ENCODE measurements around the gene MPO.
A peak's percentile ranks its signal among the peaks of the same experiment; 100 is the strongest.

MPO gene

DNA sequence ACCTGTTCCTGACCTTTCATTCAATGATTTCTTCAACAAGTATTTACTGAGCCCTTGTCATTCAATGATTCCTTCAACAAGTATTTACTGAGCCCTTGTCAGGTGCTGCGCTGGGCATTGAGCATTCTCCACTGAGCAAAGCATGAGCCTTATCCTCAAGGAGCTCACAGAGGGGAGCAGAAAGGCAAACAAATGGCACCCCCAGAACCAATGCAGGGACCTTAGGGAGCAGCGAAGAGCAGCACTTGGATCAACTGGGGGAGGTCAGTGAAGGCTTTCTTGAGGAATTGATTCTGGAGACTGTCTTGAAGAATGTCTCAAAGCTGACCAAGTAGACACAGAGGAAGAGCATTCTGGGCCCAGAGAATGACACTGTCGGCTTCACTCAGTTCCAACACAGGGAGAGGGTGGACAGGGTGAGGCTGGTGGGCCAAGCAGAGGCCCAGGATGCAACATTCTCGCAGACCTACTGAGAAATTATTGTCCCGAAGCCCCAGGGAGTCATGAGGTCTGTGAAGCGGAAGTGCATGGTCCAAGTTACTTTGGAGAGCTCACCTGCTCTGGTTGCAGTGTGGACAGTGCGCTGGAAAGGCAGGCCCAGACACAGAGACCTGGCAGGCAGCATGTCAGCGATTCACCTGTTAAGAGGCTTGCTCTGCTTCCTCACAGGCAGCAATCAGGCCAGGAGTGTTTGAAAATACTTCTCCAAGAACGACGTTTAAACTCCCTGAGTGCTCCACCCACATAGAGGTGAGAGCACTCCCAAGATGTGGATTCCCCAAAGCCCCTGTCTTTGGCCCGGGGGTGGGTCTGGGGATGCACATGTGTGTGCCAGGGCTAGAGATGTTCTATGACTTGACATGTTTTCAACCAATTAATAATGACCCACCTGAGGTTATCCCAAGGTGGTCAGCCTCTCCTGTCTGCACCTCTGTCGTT, 3.2 kb upstream of the MPO start:
- H3K4me3 ChIP-seq (ENCODE audit: low read depth, low read length): no peak overlapping the region

DNA sequence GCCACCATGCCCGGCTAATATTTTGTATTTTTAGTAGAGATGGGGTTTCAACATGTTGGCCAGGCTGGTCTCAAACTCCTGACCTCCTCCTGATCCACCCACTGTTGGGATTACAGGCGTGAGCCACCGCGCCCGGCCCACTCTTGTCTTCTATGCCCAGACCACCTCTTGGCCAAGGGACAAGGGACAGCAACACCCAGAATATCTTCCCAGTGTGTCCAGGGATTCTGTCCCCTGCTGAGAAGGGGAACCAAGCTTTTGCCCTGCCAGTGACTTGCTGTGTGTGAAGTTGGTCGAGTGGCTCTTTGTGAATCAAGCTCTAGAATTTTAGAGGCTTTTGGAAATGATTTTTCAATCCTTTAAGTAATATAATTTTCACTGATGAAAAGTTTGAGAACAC, 1.7 kb upstream of the MPO start:
- Histone ChIP-seq H3K27ac (ENCODE audit: low read depth, low read length) (no peak overlapping the region), H3K4me1 (ENCODE audit: control insufficient read depth, insufficient read depth, low read length, unreplicated experiment) (no peaks in the 10 kb centered on the region), H3K79me2 (ENCODE audit: control insufficient read depth, insufficient read depth, low read length, unreplicated experiment) (no peaks in the 10 kb centered on the region), H3K27me3 (ENCODE audit: insufficient read depth, low read length) (peaks cover 55% of the 10 kb centered on the region), H3K4me3 (ENCODE audit: low read depth, low read length) (no peak overlapping the region), H2AFZ (ENCODE audit: low read length, unreplicated experiment) (no peak overlapping the region), H3K36me3 (ENCODE audit: insufficient read depth, low read length) (no peaks in the 10 kb centered on the region)

More for the DNA sequence above, 3.2 kb upstream of the MPO start:
- Histone ChIP-seq H3K4me1 (ENCODE audit: control insufficient read depth, insufficient read depth, low read length, unreplicated experiment) (no peaks in the 10 kb centered on the region), H3K79me2 (ENCODE audit: control insufficient read depth, insufficient read depth, low read length, unreplicated experiment) (no peaks in the 10 kb centered on the region), H2AFZ (ENCODE audit: low read length, unreplicated experiment) (no peak overlapping the region), H3K36me3 (ENCODE audit: insufficient read depth, low read length) (no peaks in the 10 kb centered on the region), H3K27ac (ENCODE audit: low read depth, low read length) (no peak overlapping the region), H3K27me3 (ENCODE audit: insufficient read depth, low read length) (peaks cover 60% of the 10 kb centered on the region)

DNA sequence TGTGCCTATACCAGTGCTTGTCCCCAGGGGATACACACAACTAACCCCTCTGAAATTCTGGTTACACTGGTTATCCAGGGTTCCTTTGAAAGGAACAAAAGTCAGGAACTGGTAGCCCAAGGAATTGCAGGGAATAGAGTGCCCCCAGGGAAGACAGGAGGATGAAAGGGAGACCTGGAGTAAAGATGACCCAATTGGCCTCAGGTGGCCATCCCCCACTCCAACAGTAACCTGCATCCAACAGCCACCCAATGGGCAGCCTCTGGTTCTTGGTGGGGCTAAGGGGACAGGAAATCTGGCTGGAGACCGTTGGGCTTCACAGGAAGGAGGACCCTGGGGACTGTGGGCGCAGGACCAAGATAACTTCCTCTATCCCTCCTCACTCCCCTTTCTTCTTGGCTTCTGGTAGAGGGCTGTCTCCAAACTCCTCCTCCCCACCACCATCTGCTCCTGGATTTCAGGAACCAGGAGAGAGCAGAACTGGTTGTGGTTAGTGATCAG, 826 bp upstream of the MPO start:
- H3K27ac ChIP-seq (ENCODE audit: low read depth, low read length): no peak overlapping the region
- H3K36me3 ChIP-seq (ENCODE audit: insufficient read depth, low read length): no peaks in the 10 kb centered on the region
- peaks cover 51% of the 10 kb centered on the region for H3K27me3 ChIP-seq (ENCODE audit: insufficient read depth, low read length)
- no peaks in the 10 kb centered on the region for H3K4me1 ChIP-seq (ENCODE audit: control insufficient read depth, insufficient read depth, low read length, unreplicated experiment)
- no peak overlapping the region for H3K4me3 ChIP-seq (ENCODE audit: low read depth, low read length)
- H2AFZ ChIP-seq (ENCODE audit: low read length, unreplicated experiment): no peak overlapping the region
- no peaks in the 10 kb centered on the region for H3K79me2 ChIP-seq (ENCODE audit: control insufficient read depth, insufficient read depth, low read length, unreplicated experiment)

DNA sequence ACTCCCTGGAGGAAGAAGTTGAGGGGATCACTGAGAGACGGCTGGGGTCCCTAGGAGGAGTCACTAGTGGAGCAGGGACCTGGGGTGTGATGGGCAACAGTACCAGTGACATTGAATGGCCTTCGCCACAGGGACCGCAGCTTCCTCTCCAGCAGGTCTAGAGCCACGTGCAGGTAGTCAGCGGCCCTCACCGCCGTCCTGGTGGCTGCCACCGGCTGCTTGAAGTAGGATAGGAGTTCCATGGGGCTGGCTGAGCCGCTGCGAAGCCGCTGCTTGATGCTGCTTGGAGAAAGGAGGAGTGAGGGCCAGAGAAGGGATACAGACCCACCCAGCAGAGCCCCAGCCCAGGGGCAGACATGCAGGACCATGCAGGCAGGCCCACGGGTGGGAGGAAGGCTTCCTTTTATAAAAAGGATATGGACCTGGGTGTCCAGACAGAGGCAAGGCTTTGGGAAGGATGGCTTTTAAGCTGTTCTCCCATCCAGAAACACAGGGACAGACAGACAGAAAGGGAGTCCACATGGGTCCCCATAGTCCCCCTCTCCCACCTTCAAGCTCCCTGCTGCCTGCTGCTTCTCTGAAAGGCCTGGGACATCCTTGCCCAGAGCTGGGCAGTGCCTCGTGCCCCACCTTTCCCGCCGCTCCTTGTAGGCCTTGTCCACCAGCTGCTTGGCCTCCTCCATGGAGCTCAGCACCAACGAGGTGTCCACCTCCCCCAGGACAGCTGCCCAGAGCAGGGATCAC, 827 bp downstream of the MPO start:
- Histone ChIP-seq H3K27ac (ENCODE audit: low read depth, low read length) (no peak overlapping the region), H3K4me1 (ENCODE audit: control insufficient read depth, insufficient read depth, low read length, unreplicated experiment) (no peaks in the 10 kb centered on the region), H2AFZ (ENCODE audit: low read length, unreplicated experiment) (no peak overlapping the region)

DNA sequence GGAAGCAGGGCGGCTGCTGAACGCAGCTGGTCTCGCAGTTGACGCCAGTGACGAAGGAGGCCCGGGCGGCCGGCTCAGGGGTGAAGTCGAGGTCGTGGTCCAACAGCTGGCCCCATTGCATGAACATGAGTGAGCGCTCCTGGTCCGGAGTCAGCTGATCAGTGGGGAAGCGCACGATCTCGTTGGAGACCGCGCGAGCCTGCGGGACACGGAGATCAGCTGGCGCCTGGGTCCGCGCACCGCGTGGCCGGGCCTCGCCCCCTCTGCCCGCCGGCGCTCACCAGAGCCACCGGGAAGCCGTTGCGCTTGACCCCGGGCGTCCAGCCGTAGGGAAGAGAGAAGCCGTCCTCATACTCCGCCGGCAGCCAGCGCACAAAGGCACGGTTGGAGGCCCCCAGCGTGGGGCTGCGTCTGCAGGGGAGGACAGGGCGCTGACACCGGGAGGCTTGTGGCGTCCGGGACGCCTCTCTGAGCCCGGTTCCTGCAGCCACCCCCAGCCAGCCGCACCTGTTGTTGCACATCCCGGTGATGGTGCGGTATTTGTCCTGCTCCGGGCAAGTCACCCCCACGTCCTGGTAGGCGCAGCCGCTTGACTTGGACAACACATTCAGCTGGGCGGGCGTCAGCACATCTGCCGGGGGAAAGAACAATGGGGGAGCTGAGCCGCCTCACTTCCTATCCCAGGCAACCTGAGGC, 1.6 kb downstream of the MPO start:
- Histone ChIP-seq H3K27ac (ENCODE audit: low read depth, low read length) (no peak overlapping the region), H3K36me3 (ENCODE audit: insufficient read depth, low read length) (no peaks in the 10 kb centered on the region), H3K79me2 (ENCODE audit: control insufficient read depth, insufficient read depth, low read length, unreplicated experiment) (no peaks in the 10 kb centered on the region), H2AFZ (ENCODE audit: low read length, unreplicated experiment) (peak overlapping the region; percentile 31), H3K27me3 (ENCODE audit: insufficient read depth, low read length) (peaks cover 54% of the 10 kb centered on the region), H3K4me1 (ENCODE audit: control insufficient read depth, insufficient read depth, low read length, unreplicated experiment) (no peaks in the 10 kb centered on the region), H3K4me3 (ENCODE audit: low read depth, low read length) (peak overlapping the region; percentile 38; the same call in 1 of the 2 replicates)

More for the DNA sequence above, 827 bp downstream of the MPO start:
- no peaks in the 10 kb centered on the region for H3K79me2 ChIP-seq (ENCODE audit: control insufficient read depth, insufficient read depth, low read length, unreplicated experiment)
- H3K4me3 ChIP-seq (ENCODE audit: low read depth, low read length): no peak overlapping the region
- no peaks in the 10 kb centered on the region for H3K36me3 ChIP-seq (ENCODE audit: insufficient read depth, low read length)
- H3K27me3 ChIP-seq (ENCODE audit: insufficient read depth, low read length): peaks cover 57% of the 10 kb centered on the region

DNA sequence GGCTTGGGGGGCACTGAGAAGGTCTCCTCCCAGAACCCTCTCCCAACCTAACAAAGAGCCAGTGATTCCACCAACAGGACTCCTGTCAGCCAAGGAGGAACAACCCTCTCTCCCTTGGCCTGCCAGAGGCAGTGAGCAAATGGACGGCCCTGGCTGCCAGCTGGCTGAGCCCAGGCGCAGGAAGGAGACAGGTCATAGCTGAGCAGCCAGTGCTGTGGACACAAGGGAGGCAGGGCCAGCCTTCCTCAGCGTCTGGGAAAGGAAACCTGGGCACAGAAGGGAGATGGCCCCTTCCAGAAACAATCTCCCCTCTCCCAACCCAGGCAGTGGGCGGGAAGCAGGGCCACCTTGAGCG, 2.1 kb downstream of the MPO start:
- no peaks in the 10 kb centered on the region for H3K4me1 ChIP-seq (ENCODE audit: control insufficient read depth, insufficient read depth, low read length, unreplicated experiment)
- peak overlapping the region; percentile 38; the same call in 1 of the 2 replicates for H3K4me3 ChIP-seq (ENCODE audit: low read depth, low read length)
- no peaks in the 10 kb centered on the region for H3K79me2 ChIP-seq (ENCODE audit: control insufficient read depth, insufficient read depth, low read length, unreplicated experiment)
- peaks cover 52% of the 10 kb centered on the region for H3K27me3 ChIP-seq (ENCODE audit: insufficient read depth, low read length)
- H2AFZ ChIP-seq (ENCODE audit: low read length, unreplicated experiment): peak overlapping the region; percentile 31
- H3K36me3 ChIP-seq (ENCODE audit: insufficient read depth, low read length): no peaks in the 10 kb centered on the region
- no peak overlapping the region for H3K27ac ChIP-seq (ENCODE audit: low read depth, low read length)

DNA sequence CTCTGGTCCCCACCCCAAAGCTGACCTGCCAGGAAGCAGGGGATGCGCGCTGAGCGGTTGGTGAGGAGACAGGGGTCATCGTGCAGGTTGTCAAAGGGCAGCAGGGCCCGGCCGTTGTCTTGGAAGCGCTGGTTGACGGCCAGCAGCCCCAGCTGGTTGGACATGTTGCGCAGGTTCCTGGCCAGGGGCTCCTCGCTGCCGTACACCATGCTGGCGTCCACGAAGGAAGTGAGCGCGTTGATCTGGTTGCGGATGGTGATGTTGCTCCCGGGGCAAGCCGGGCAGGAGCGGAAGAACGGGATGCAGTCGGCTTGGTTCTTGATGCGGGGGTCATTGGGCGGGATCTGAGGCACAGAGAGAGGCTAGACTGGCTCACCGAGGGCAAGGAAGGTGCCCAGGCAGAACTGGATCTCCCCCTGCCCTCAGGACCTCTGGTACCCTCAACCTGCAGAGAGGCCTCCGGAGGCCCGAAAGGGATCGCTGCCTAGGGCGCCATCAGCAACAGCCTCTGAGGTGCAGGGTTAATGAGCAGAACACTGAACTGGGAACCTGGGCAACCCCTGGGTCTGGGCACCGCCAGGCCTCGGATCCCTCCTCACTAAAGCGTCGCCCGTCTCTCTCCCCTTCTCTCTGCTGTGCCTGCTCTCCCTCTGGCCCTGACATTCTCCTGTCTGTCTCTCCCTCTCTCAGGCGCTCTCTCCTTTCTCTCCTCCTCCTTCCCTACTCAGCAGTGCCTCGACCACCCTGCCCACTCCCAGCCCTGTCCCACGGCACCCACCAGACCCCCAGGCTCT, 2.7 kb downstream of the MPO start:
- Histone ChIP-seq H3K4me1 (ENCODE audit: control insufficient read depth, insufficient read depth, low read length, unreplicated experiment) (no peaks in the 10 kb centered on the region), H3K4me3 (ENCODE audit: low read depth, low read length) (no peak overlapping the region), H3K27ac (ENCODE audit: low read depth, low read length) (no peak overlapping the region)

DNA sequence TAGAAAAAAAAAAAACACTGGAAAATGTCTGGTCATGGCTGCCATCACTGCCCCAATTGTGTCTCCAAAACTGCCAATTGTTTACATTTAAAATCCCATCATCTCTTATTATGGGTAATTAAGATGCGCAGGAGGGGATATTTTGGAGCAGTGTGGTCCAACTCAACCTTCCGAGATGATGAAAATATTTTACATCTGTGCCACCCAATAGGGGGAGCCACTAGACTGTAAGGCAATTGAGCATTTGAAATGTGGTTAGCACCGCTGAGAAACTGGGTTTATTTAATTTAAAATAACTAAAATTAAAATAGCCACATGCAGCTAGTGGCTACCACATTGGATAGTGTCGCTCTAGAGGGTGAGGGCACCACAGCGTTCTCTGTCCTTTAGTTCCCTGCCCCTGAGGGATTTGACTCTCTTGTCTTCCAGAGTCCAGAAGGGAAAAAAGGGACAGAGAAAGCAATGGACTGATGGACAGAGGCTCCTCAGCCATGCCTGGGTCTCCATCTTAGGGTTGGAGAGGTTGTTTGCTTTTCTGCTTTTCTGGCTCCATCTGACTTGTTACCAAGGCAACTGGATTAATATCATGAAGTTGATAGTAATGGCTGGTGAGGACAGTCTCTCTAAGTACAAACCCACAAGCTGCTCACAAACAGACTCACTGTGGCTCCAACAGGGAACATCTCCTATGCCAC, 3.5 kb downstream of the MPO start:
- Histone ChIP-seq H3K27me3 (ENCODE audit: insufficient read depth, low read length) (peaks cover 60% of the 10 kb centered on the region), H2AFZ (ENCODE audit: low read length, unreplicated experiment) (no peak overlapping the region), H3K27ac (ENCODE audit: low read depth, low read length) (no peak overlapping the region), H3K36me3 (ENCODE audit: insufficient read depth, low read length) (no peaks in the 10 kb centered on the region), H3K4me1 (ENCODE audit: control insufficient read depth, insufficient read depth, low read length, unreplicated experiment) (no peaks in the 10 kb centered on the region), H3K4me3 (ENCODE audit: low read depth, low read length) (no peak overlapping the region), H3K79me2 (ENCODE audit: control insufficient read depth, insufficient read depth, low read length, unreplicated experiment) (no peaks in the 10 kb centered on the region)

More for the DNA sequence above, 2.7 kb downstream of the MPO start:
- Histone ChIP-seq H3K27me3 (ENCODE audit: insufficient read depth, low read length) (peaks cover 54% of the 10 kb centered on the region), H2AFZ (ENCODE audit: low read length, unreplicated experiment) (no peak overlapping the region), H3K79me2 (ENCODE audit: control insufficient read depth, insufficient read depth, low read length, unreplicated experiment) (no peaks in the 10 kb centered on the region), H3K36me3 (ENCODE audit: insufficient read depth, low read length) (no peaks in the 10 kb centered on the region)

DNA sequence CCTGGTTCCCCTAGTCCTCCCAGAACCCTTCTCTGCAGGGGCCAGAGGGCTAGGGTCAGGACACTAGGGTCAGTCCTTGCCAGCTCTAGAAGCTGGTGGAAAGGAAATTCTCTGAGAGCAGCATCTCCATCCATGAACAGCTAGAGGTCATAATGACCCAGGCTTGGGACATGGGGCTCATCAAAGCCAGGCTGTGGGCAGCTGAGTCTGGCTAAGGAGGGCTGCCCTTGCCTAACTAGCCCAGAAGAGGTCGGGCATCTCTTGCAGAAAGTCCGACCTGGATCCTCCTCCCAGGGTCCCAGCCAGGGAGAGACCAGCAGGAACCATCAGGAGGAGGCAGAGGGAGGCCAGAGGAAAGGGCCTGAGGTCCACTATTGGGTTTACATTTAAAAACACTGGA, 4.3 kb downstream of the MPO start:
- Histone ChIP-seq H2AFZ (ENCODE audit: low read length, unreplicated experiment) (no peak overlapping the region), H3K36me3 (ENCODE audit: insufficient read depth, low read length) (no peaks in the 10 kb centered on the region), H3K27ac (ENCODE audit: low read depth, low read length) (no peak overlapping the region), H3K27me3 (ENCODE audit: insufficient read depth, low read length) (peaks cover 57% of the 10 kb centered on the region), H3K4me1 (ENCODE audit: control insufficient read depth, insufficient read depth, low read length, unreplicated experiment) (no peaks in the 10 kb centered on the region), H3K79me2 (ENCODE audit: control insufficient read depth, insufficient read depth, low read length, unreplicated experiment) (no peaks in the 10 kb centered on the region), H3K4me3 (ENCODE audit: low read depth, low read length) (no peak overlapping the region)
